ENCODE measurements around the gene PLEKHD1. TPM values are rescaled to one million over a fixed set of nuclear protein-coding genes. Genes with fewer than 3 reads are reported as not detected.

Gene PLEKHD1
- total RNA-seq, 4 donors from 2014 or later = 0.04 to 0.10 TPM; not detected in 2

- intact Hi-C loops (cut with DNase I; ENCODE audit: low total_unique reads) = no loop called here
- H3K36me3 ChIP-seq = no peaks in the 10 kb centered on the region
- in situ Hi-C loops (cut with MboI; ENCODE audit: low sequenced_read_pairs in 4 of 4) = no loop called here
Measured at GRCh38 chr14:69574263-69574953, 89.9 kb downstream of the PLEKHD1 start, which contains the start of gene CCDC177. Gene CCDC177 (minus strand): TSS chr14:69574871. CDS start chr14:69573622, 1,249 bp downstream.

GRCh38 chr14:69574954-69575295 is 90.4 kb downstream of the PLEKHD1 start:
- H3K36me3 ChIP-seq = no peaks in the 10 kb centered on the region
- H3K4me3 ChIP-seq = peak overlapping the region in 2 of 4 donors; percentile 23 to 28
- no peak for ATAC-seq
- peaks cover 52 to 66% (median 60%) of the 10 kb centered on the region in 3 donors for H3K27me3 ChIP-seq
- TF ChIP-seq CTCF (IDR thresholded peaks at IDR 0.05 in 4 of 5, conservative IDR thresholded peaks at IDR 0.05 in 1 of 5) = no peak
- no peak for TF ChIP-seq POLR2A (IDR thresholded peaks at IDR 0.05)
- peaks cover 8 to 31% of the 10 kb centered on the region in 2 donors for H3K4me1 ChIP-seq
- in situ Hi-C loops (cut with MboI; ENCODE audit: low sequenced_read_pairs in 4 of 4) (no loop called here), intact Hi-C loops (cut with DNase I; ENCODE audit: low total_unique reads) (no loop called here)
- no peak for DNase-seq
- no peak overlapping the region for H3K27ac ChIP-seq
- H3K9me3 ChIP-seq = no peaks in the 10 kb centered on the region

More at GRCh38 chr14:69574263-69574953, 89.9 kb downstream of the PLEKHD1 start, which contains the start of gene CCDC177:
- ATAC-seq (peak in 1 of 2 donors; percentile 49), DNase-seq (no peak)
- no peak for TF ChIP-seq POLR2A (IDR thresholded peaks at IDR 0.05)
- TF ChIP-seq CTCF (IDR thresholded peaks at IDR 0.05 in 4 of 5, conservative IDR thresholded peaks at IDR 0.05 in 1 of 5) = peak; percentile 51 to 82 (median 56)
- Histone ChIP-seq H3K27ac (no peak within 1 kb of the TSS), H3K4me1 (peaks cover 8 to 31% of the 10 kb centered on the region in 2 donors), H3K9me3 (no peaks in the 10 kb centered on the region), H3K4me3 (peak within 1 kb of the TSS; percentile 23 to 37 (median 28)), H3K27me3 (peaks cover 58 to 71% (median 65%) of the 10 kb centered on the region in 3 donors)

- Histone ChIP-seq H3K27me3 (peaks cover 14 to 26% (median 19%) of the 10 kb centered on the region in 3 donors), H3K36me3 (no peaks in the 10 kb centered on the region), H3K27ac (no peak overlapping the region), H3K4me3 (no peak overlapping the region), H3K9me3 (no peaks in the 10 kb centered on the region), H3K4me1 (peaks cover 6 to 14% of the 10 kb centered on the region in 2 donors)
- ATAC-seq (no peak), DNase-seq (no peak)
- TF ChIP-seq CTCF (IDR thresholded peaks at IDR 0.05 in 4 of 5, conservative IDR thresholded peaks at IDR 0.05 in 1 of 5) = no peak
- no peak for TF ChIP-seq POLR2A (IDR thresholded peaks at IDR 0.05)
- in situ Hi-C loops (cut with MboI; ENCODE audit: low sequenced_read_pairs in 4 of 4) = no loop called here
- intact Hi-C loops (cut with DNase I; ENCODE audit: low total_unique reads) = no loop called here
Measured at GRCh38 chr14:69579476-69579875, 94.9 kb downstream of the PLEKHD1 start.

GRCh38 chr14:69580009-69580577 is 95.6 kb downstream of the PLEKHD1 start:
- intact Hi-C loops (cut with DNase I; ENCODE audit: low total_unique reads) = no loop called here
- ATAC-seq = no peak
- H3K4me3 ChIP-seq = no peak overlapping the region
- H3K4me1 ChIP-seq = peaks cover 3 to 9% of the 10 kb centered on the region in 2 donors
- DNase-seq = no peak
- H3K9me3 ChIP-seq = no peaks in the 10 kb centered on the region
- peaks cover 7 to 20% (median 13%) of the 10 kb centered on the region in 3 donors for H3K27me3 ChIP-seq
- no peaks in the 10 kb centered on the region for H3K36me3 ChIP-seq
- TF ChIP-seq CTCF (IDR thresholded peaks at IDR 0.05 in 4 of 5, conservative IDR thresholded peaks at IDR 0.05 in 1 of 5) (no peak), POLR2A (IDR thresholded peaks at IDR 0.05) (no peak)
- H3K27ac ChIP-seq = no peak overlapping the region
- in situ Hi-C loops (cut with MboI; ENCODE audit: low sequenced_read_pairs in 4 of 4) = loop anchor here in 1 of 4 donors (10.0 kb wide), 1 partner anchor 155 kb away; no protein-coding TSS in a partner anchor

Other genes with a start within 250 kb of the PLEKHD1 start
- gene GALNT16, start 224.6 kb upstream of the PLEKHD1 start, total RNA-seq = 1 to 10 TPM in 2 of 4 donors, under 1 TPM in 2; 0.15 to 2.7 (median 1.7) TPM
- gene ERH, start 86.4 kb upstream of the PLEKHD1 start, total RNA-seq = 10 to 100 TPM; 46.7 to 49.2 (median 48.1) TPM
- gene SLC39A9, start 86.0 kb upstream of the PLEKHD1 start, total RNA-seq = 10 to 100 TPM; 20.6 to 23.2 (median 21.8) TPM
- gene CCDC177, start 90.1 kb downstream of the PLEKHD1 start, total RNA-seq = not detected
- 10 to 100 TPM; 11.9 to 26.3 (median 16.2) TPM for gene SUSD6, start 126.9 kb downstream of the PLEKHD1 start, total RNA-seq

All from gastrocnemius medialis (tissue), 4 donors.